IPS-NIHi11 (cell line): ENCODE data around the gene EFNA1.
"Not testable (repeated sequence)": the region's sequence is repeated elsewhere in the genome, so short reads cannot be mapped to it uniquely, and the experiment has no call there.

Experiments used
- DNase-seq: peaks from one replicate; pipeline ENCODE4 v3.0.0; 2012; ENCODE audit warnings: mixed read lengths, low spot score

EFNA1 gene

GRCh38 chr1:155125511-155125945 lies 2.1 kb upstream of the EFNA1 start:
- DNase-seq, result peak; percentile 23

- DNase-seq, result peak; percentile 38
These were observed 1.6 kb upstream of the EFNA1 start for GRCh38 chr1:155125946-155126555.

GRCh38 chr1:155126556-155127104 lies 1.0 kb upstream of the EFNA1 start:
- peak; percentile 41 for DNase-seq

- no peak for DNase-seq
These were observed 485 bp downstream of the EFNA1 start for GRCh38 chr1:155127967-155128754.

- DNase-seq, result no peak
These were observed 1.2 kb downstream of the EFNA1 start for GRCh38 chr1:155128755-155129473.

- DNase-seq, result peak; percentile 26
These were observed 2.8 kb downstream of the EFNA1 start for GRCh38 chr1:155130272-155131006.

- DNase-seq, result no peak
These were observed 3.6 kb downstream of the EFNA1 start for GRCh38 chr1:155131285-155131684.

GRCh38 chr1:155131856-155132255 lies 4.2 kb downstream of the EFNA1 start:
- no peak for DNase-seq

GRCh38 chr1:155133799-155134281 lies 6.2 kb downstream of the EFNA1 start:
- DNase-seq, result no peak

- DNase-seq, result no peak
These were observed 6.6 kb downstream of the EFNA1 start for GRCh38 chr1:155134322-155134721.

GRCh38 chr1:155134880-155135414 lies 7.3 kb downstream of the EFNA1 start:
- peak; percentile 69 for DNase-seq

GRCh38 chr1:155135415-155136028 lies 7.8 kb downstream of the EFNA1 start, which contains the start of gene SLC50A1:
Gene SLC50A1 (plus strand): TSS chr1:155135852. CDS start chr1:155135912, 60 bp downstream.
- DNase-seq, result peak; percentile 96

- DNase-seq, result no peak
These were observed 9.1 kb downstream of the EFNA1 start for GRCh38 chr1:155136748-155137147.

GRCh38 chr1:155137154-155137949 lies 9.7 kb downstream of the EFNA1 start:
- no peak for DNase-seq

- peak; percentile 83 for DNase-seq
These were observed 12.4 kb downstream of the EFNA1 start, which contains the start of gene DPM3 for GRCh38 chr1:155139895-155140629. Gene DPM3 (minus strand): TSS chr1:155140531. CDS start chr1:155140240, 291 bp downstream.

- DNase-seq, result no peak
These were observed 12.9 kb downstream of the EFNA1 start for GRCh38 chr1:155140630-155140953.

- no peak for DNase-seq
These were observed 14.1 kb downstream of the EFNA1 start for GRCh38 chr1:155141749-155142148.

GRCh38 chr1:155145491-155145890 lies 17.8 kb downstream of the EFNA1 start:
- DNase-seq, result no peak

GRCh38 chr1:155155996-155156643 lies 28.4 kb downstream of the EFNA1 start:
- not testable (repeated sequence) for DNase-seq
